Gastrocnemius medialis (tissue), 4 donors: ENCODE data around the gene MAGED2. TPM values are rescaled to one million over a fixed set of nuclear protein-coding genes. Genes with fewer than 3 reads are reported as not detected.

Experiments
- ATAC-seq, 2 donors: fragments of 150-250 bp; one replicate each; pipeline ENCODE4 v1.9.1; 2016
- DNase-seq, 2 donors: peaks; one replicate each; pipeline ENCODE4 v3.0.0-alpha.2; 2019
- H3K27ac ChIP-seq, 4 donors: fragments of 200-600 bp; sonication (generic); 1 replicate in 1 of 4; 2 replicates in 3 of 4; pipeline ENCODE4 v1.5.1; 2016 to 2018; ENCODE audit warnings: mild to moderate bottlenecking in 2 of 4, moderate library complexity in 1 of 4
- H3K27me3 ChIP-seq, 3 donors: fragments of 200-600 bp; sonication (generic) in 2 of 3; 1 replicate in 1 of 3; 2 replicates in 2 of 3; pipeline versions ENCODE4 v1.5.1 to v1.6.0; 2016 to 2019; ENCODE audit warnings: mild to moderate bottlenecking in 1 of 3, moderate library complexity in 1 of 3
- H3K36me3 ChIP-seq, 2 donors: fragments of 200-600 bp; sonication (generic) in 1 of 2; one replicate each; pipeline ENCODE4 v1.5.1; 2017 to 2018
- H3K4me1 ChIP-seq, 2 donors: fragments of 200-600 bp; sonication (generic) in 1 of 2; one replicate each; pipeline ENCODE4 v1.5.1; 2016 to 2017; ENCODE audit warnings: mild to moderate bottlenecking in 2 of 2
- H3K4me3 ChIP-seq, 4 donors: fragments of 200-600 bp; sonication (generic) in 3 of 4; 1 replicate in 1 of 4; 2 replicates in 3 of 4; pipeline ENCODE4 v1.5.1; 2016 to 2019; ENCODE audit warnings: mild to moderate bottlenecking in 2 of 4
- H3K9me3 ChIP-seq, 3 donors: fragments of 200-600 bp; sonication (generic) in 2 of 3; 1 replicate in 1 of 3; 2 replicates in 2 of 3; pipeline ENCODE4 v1.5.1; 2016 to 2019
- CTCF ChIP-seq, 5 experiments: fragments of 450-650 bp in 3 of 5; fragments of 200-600 bp in 2 of 5; sonication (generic) in 2 of 5; IDR thresholded peaks in 4 of 5; conservative IDR thresholded peaks in 1 of 5; 1 replicate in 4 of 5; 2 replicates in 1 of 5; pipeline ENCODE4 v1.5.1; 2016 to 2019; ENCODE audit warnings: antibody characterized with exemption in 5 of 5, mild to moderate bottlenecking in 3 of 5, moderate library complexity in 3 of 5
- POLR2A ChIP-seq, 2 donors: fragments of 450-650 bp; IDR thresholded peaks; one replicate each; pipeline ENCODE4 v1.6.1; 2017; ENCODE audit warnings: antibody characterized with exemption in 2 of 2, mild to moderate bottlenecking in 2 of 2, moderate library complexity in 2 of 2
- in situ Hi-C, 4 donors: fragments of 200-750 bp; cut with MboI; loops; one replicate each; pipeline versions ENCODE4 v1.15.0 to v1.8.0; 2017; ENCODE audit warnings: low sequenced_read_pairs in 4 of 4
- intact Hi-C: fragments of 100-400 bp; cut with DNase I; formaldehyde crosslinking; loops from one replicate; pipeline ENCODE4 v1.15.1; 2023; ENCODE audit warnings: low total_unique reads
- total RNA-seq, 4 donors: library from RNA; depleted of rRNA; stranded (reverse); fragments of >200 nt; gene quantifications; one replicate each; pipeline versions ENCODE4 v1.1.0 to v1.2.3, GENCODE V29; 2016

The MAGED2 gene
- total RNA-seq, 4 donors from 2014 or later, result 36.6 to 78.3 (median 55.6) TPM

GRCh38 chrX:54812306-54812705 is 4.8 kb downstream of the MAGED2 start:
- intact Hi-C loops (no loop called here), in situ Hi-C loops (no loop called here)

GRCh38 chrX:54817220-54817820 is 9.8 kb downstream of the MAGED2 start:
- no peaks in the 10 kb centered on the region for H3K4me1 ChIP-seq
- no peak overlapping the region for H3K4me3 ChIP-seq
- no peaks in the 10 kb centered on the region for H3K27me3 ChIP-seq
- no peak overlapping the region for H3K27ac ChIP-seq
- intact Hi-C loops (no loop called here), in situ Hi-C loops (no loop called here)
- H3K36me3 ChIP-seq, result peaks cover 0 to 39% of the 10 kb centered on the region in 2 donors
- no peak for TF ChIP-seq POLR2A (IDR thresholded peaks at IDR 0.05)
- no peak for TF ChIP-seq CTCF (IDR thresholded peaks at IDR 0.05 in 4 of 5, conservative IDR thresholded peaks at IDR 0.05 in 1 of 5)
- no peaks in the 10 kb centered on the region for H3K9me3 ChIP-seq
- ATAC-seq (no peak), DNase-seq (no peak)

More at GRCh38 chrX:54812306-54812705, 4.8 kb downstream of the MAGED2 start:
- TF ChIP-seq CTCF (IDR thresholded peaks at IDR 0.05 in 4 of 5, conservative IDR thresholded peaks at IDR 0.05 in 1 of 5) (no peak), POLR2A (IDR thresholded peaks at IDR 0.05) (no peak)
- ATAC-seq (no peak), DNase-seq (no peak)
- Histone ChIP-seq H3K4me1 (peaks cover 0 to 6% of the 10 kb centered on the region in 2 donors), H3K36me3 (peaks cover 0 to 63% of the 10 kb centered on the region in 2 donors), H3K27ac (no peak overlapping the region), H3K9me3 (no peaks in the 10 kb centered on the region), H3K4me3 (no peak overlapping the region), H3K27me3 (no peaks in the 10 kb centered on the region)

- TF ChIP-seq POLR2A (IDR thresholded peaks at IDR 0.05) (no peak), CTCF (IDR thresholded peaks at IDR 0.05 in 4 of 5, conservative IDR thresholded peaks at IDR 0.05 in 1 of 5) (no peak)
- H3K27me3 ChIP-seq, result no peaks in the 10 kb centered on the region
- no peak for DNase-seq
- no peak overlapping the region for H3K27ac ChIP-seq
- intact Hi-C loops (no loop called here), in situ Hi-C loops (no loop called here)
- no peak overlapping the region for H3K4me3 ChIP-seq
- no peaks in the 10 kb centered on the region for H3K9me3 ChIP-seq
- peaks cover 0 to 30% of the 10 kb centered on the region in 2 donors for H3K36me3 ChIP-seq
- no peaks in the 10 kb centered on the region for H3K4me1 ChIP-seq
- no peak for ATAC-seq
Observed at GRCh38 chrX:54818221-54818620, 10.7 kb downstream of the MAGED2 start.

GRCh38 chrX:54819201-54819600 is 11.7 kb downstream of the MAGED2 start:
- H3K27me3 ChIP-seq, result no peaks in the 10 kb centered on the region
- DNase-seq (no peak), ATAC-seq (no peak)
- intact Hi-C loops, result no loop called here
- no peaks in the 10 kb centered on the region for H3K9me3 ChIP-seq
- H3K27ac ChIP-seq, result no peak overlapping the region
- H3K4me3 ChIP-seq, result no peak overlapping the region
- no peaks in the 10 kb centered on the region for H3K4me1 ChIP-seq
- TF ChIP-seq POLR2A (IDR thresholded peaks at IDR 0.05), result no peak
- no peak for TF ChIP-seq CTCF (IDR thresholded peaks at IDR 0.05 in 4 of 5, conservative IDR thresholded peaks at IDR 0.05 in 1 of 5)
- H3K36me3 ChIP-seq, result peaks cover 0 to 22% of the 10 kb centered on the region in 2 donors
- in situ Hi-C loops, result no loop called here

GRCh38 chrX:54820737-54821136 is 13.2 kb downstream of the MAGED2 start:
- Histone ChIP-seq H3K27ac (no peak overlapping the region), H3K36me3 (peaks cover 0 to 7% of the 10 kb centered on the region in 2 donors), H3K4me3 (no peak overlapping the region), H3K4me1 (no peaks in the 10 kb centered on the region), H3K27me3 (no peaks in the 10 kb centered on the region), H3K9me3 (no peaks in the 10 kb centered on the region)
- TF ChIP-seq CTCF (IDR thresholded peaks at IDR 0.05 in 4 of 5, conservative IDR thresholded peaks at IDR 0.05 in 1 of 5) (no peak), POLR2A (IDR thresholded peaks at IDR 0.05) (no peak)
- ATAC-seq, result no peak
- in situ Hi-C loops, result no loop called here
- DNase-seq, result no peak
- intact Hi-C loops, result no loop called here
